B cell (primary cell): Measurements from ENCODE around the gene KICS2.

ENCODE experiments used
- EZH2 ChIP-seq: IDR thresholded peaks from 2 replicates; pipeline ENCODE4 v1.6.1; 2012; ENCODE audit warnings: borderline replicate concordance, low read depth, mild to moderate bottlenecking, moderate library complexity, low read length; ENCODE audit not compliant: insufficient read depth, poor library complexity, severe bottlenecking
- TF ChIP-seq, protein P1 (sequence below): fragments of 200-600 bp; IDR thresholded peaks from one replicate; pipeline ENCODE4 v1.8.0; 2022; ENCODE audit warnings: antibody characterized with exemption, mild to moderate bottlenecking

DNA sequence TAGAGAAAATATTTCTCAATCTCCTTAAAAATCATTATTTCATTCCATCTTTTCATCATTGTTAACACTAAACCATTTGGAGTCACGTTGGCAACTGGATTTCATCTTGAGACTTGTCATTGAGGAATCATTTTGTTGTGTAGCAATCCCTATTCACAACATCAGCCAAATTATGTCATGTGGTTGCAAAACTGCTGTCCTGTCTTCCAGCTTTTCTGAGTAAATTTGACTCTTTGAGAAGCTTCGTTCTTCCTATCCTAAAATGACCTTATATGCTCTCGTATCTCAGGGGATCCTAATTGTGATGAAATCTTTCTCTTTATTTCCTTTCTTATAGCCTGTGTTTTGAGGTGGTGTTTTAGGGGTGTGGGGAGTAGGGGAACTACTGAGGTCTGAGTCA, 30.6 kb upstream of the KICS2 start:
- TF ChIP-seq EZH2: no peak
- TF ChIP-seq, protein P1, sequence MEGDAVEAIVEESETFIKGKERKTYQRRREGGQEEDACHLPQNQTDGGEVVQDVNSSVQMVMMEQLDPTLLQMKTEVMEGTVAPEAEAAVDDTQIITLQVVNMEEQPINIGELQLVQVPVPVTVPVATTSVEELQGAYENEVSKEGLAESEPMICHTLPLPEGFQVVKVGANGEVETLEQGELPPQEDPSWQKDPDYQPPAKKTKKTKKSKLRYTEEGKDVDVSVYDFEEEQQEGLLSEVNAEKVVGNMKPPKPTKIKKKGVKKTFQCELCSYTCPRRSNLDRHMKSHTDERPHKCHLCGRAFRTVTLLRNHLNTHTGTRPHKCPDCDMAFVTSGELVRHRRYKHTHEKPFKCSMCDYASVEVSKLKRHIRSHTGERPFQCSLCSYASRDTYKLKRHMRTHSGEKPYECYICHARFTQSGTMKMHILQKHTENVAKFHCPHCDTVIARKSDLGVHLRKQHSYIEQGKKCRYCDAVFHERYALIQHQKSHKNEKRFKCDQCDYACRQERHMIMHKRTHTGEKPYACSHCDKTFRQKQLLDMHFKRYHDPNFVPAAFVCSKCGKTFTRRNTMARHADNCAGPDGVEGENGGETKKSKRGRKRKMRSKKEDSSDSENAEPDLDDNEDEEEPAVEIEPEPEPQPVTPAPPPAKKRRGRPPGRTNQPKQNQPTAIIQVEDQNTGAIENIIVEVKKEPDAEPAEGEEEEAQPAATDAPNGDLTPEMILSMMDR: no peak
